NCI-H1092 (cell line): ENCODE data around the gene TMEM144.

Source experiments
- DNase-seq: peaks from one replicate; lab custom pipeline; 2025; lab: John Stamatoyannopoulos, UW

TMEM144 gene

GRCh38 chr4:158209825-158210807, at the start of gene TMEM144:
Gene TMEM144 (plus strand): TSS chr4:158210486. CDS start chr4:158212668, 2,182 bp downstream.
- no peak for DNase-seq

GRCh38 chr4:158161551-158162354, 48.5 kb upstream of the TMEM144 start:
- no peak for DNase-seq

- no peak for DNase-seq
Measured at GRCh38 chr4:158162631-158163030, 47.7 kb upstream of the TMEM144 start.

GRCh38 chr4:158163941-158164767, 46.1 kb upstream of the TMEM144 start:
- DNase-seq: no peak

GRCh38 chr4:158164768-158165213, 45.5 kb upstream of the TMEM144 start:
- no peak for DNase-seq

- DNase-seq: no peak
Measured at GRCh38 chr4:158166701-158167100, 43.6 kb upstream of the TMEM144 start.

GRCh38 chr4:158168606-158169005, 41.7 kb upstream of the TMEM144 start:
- DNase-seq: no peak

GRCh38 chr4:158169506-158169905, 40.8 kb upstream of the TMEM144 start:
- no peak for DNase-seq

- no peak for DNase-seq
Measured at GRCh38 chr4:158169931-158170690, 40.2 kb upstream of the TMEM144 start.

- no peak for DNase-seq
Measured at GRCh38 chr4:158170691-158171561, 39.4 kb upstream of the TMEM144 start.

GRCh38 chr4:158172261-158173258, 37.7 kb upstream of the TMEM144 start, which contains the start of gene GASK1B:
Gene GASK1B (minus strand): TSS chr4:158173025. CDS start chr4:158171375, 1,650 bp downstream.
- no peak for DNase-seq

- no peak for DNase-seq
Measured at GRCh38 chr4:158176108-158176507, 34.2 kb upstream of the TMEM144 start.

GRCh38 chr4:158176776-158177175, 33.5 kb upstream of the TMEM144 start:
- DNase-seq: no peak

GRCh38 chr4:158179465-158179864, 30.8 kb upstream of the TMEM144 start:
- no peak for DNase-seq

GRCh38 chr4:158181906-158182305, 28.4 kb upstream of the TMEM144 start:
- DNase-seq: no peak

GRCh38 chr4:158182736-158183135, 27.6 kb upstream of the TMEM144 start:
- DNase-seq: no peak

GRCh38 chr4:158186815-158187214, 23.5 kb upstream of the TMEM144 start:
- DNase-seq: no peak

- DNase-seq: no peak
Measured at GRCh38 chr4:158189422-158189821, 20.9 kb upstream of the TMEM144 start.

GRCh38 chr4:158190718-158191117, 19.6 kb upstream of the TMEM144 start:
- no peak for DNase-seq
